Loucy (cell line): ENCODE measurements around the gene LDB3.

Experiments
- H2AFZ ChIP-seq: fragments of 200-600 bp; sonication (generic); 2 replicates; pipeline ENCODE4 v1.6.0; 2016; ENCODE audit warnings: antibody characterized with exemption, mild to moderate bottlenecking, low read length, moderate library complexity
- H3F3A ChIP-seq: fragments of 200-600 bp; 2 replicates; pipeline ENCODE4 v1.6.0; 2016; ENCODE audit warnings: antibody characterized with exemption, low read depth, mild to moderate bottlenecking
- H3K27me3 ChIP-seq: fragments of 200-600 bp; sonication (generic); 2 replicates; pipeline ENCODE4 v1.6.1; 2014; ENCODE audit warnings: low read length, mild to moderate bottlenecking; ENCODE audit not compliant: insufficient read depth, poor library complexity, severe bottlenecking
- H3K36me3 ChIP-seq: fragments of 200-600 bp; sonication (generic); 2 replicates; pipeline ENCODE4 v1.6.1; 2016; ENCODE audit warnings: low read length; ENCODE audit not compliant: insufficient read depth
- H3K4me1 ChIP-seq: fragments of 200-600 bp; sonication (generic); 2 replicates; pipeline ENCODE4 v1.5.1; 2014; ENCODE audit warnings: low read length, mild to moderate bottlenecking; ENCODE audit not compliant: insufficient read depth, poor library complexity, severe bottlenecking
- H3K4me2 ChIP-seq: fragments of 200-600 bp; sonication (generic); 2 replicates; pipeline ENCODE4 v1.6.0; 2014; ENCODE audit warnings: antibody characterized with exemption, low read length, low read depth, mild to moderate bottlenecking; ENCODE audit not compliant: poor library complexity, severe bottlenecking
- H3K4me3 ChIP-seq: fragments of 200-600 bp; sonication (generic); 2 replicates; pipeline ENCODE4 v1.5.1; 2014; ENCODE audit warnings: low read length, mild to moderate bottlenecking, mixed read lengths; ENCODE audit not compliant: poor library complexity, severe bottlenecking
- H3K79me2 ChIP-seq: fragments of 200-600 bp; sonication (generic); 2 replicates; pipeline ENCODE4 v1.6.1; 2014; ENCODE audit warnings: low read length; ENCODE audit not compliant: insufficient read depth
- H3K9ac ChIP-seq: fragments of 200-600 bp; sonication (generic); 2 replicates; pipeline ENCODE4 v1.6.0; 2014; ENCODE audit warnings: mild to moderate bottlenecking, low read depth, low read length, moderate library complexity; ENCODE audit not compliant: poor library complexity, severe bottlenecking
- H3K9me2 ChIP-seq: fragments of 200-600 bp; sonication (generic); replicated peaks from 2 replicates; pipeline ENCODE4 v1.6.1; 2016; ENCODE audit warnings: low read depth, low read length, mixed read lengths
- H3K9me3 ChIP-seq: fragments of 200-600 bp; sonication (generic); 2 replicates; pipeline ENCODE4 v1.6.1; 2014; ENCODE audit warnings: mild to moderate bottlenecking, antibody characterized with exemption, low read length, low read depth; ENCODE audit not compliant: insufficient read depth
- H4K20me1 ChIP-seq: fragments of 200-600 bp; sonication (generic); 2 replicates; pipeline ENCODE4 v1.6.0; 2014; ENCODE audit warnings: antibody characterized with exemption, low read length, mild to moderate bottlenecking; ENCODE audit not compliant: insufficient read depth, poor library complexity, severe bottlenecking
- EZH2phosphoT487 ChIP-seq: fragments of 200-600 bp; IDR thresholded peaks from 2 replicates; pipeline ENCODE4 v1.6.1; 2018; ENCODE audit warnings: antibody characterized with exemption, mild to moderate bottlenecking, moderate library complexity, borderline replicate concordance
- TF ChIP-seq, protein P1 (sequence below): fragments of 200-600 bp; sonication (generic); conservative IDR thresholded peaks from 2 replicates; pipeline ENCODE4 v1.5.1; 2014; ENCODE audit warnings: mild to moderate bottlenecking, antibody characterized with exemption, low read length

LDB3 gene

DNA sequence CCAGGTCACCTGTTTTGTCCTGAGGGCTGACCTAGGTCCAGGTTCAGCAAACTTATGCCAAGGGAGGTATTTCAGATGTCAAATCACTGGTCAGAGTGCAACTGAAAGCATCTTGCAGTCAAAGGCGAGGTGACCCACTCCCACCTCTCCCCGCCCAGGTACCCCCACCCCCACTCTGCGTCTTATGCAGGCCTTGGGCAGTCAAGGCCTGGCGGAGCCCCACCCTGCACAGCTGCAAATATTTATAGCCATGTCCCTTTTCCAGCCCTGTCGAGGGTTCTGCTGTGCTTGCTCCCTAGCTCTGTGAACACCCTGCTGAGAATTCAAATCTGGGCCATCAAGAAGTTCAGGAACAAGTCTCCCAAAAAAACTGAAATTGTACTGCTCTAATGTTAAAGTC lies 47.5 kb downstream of the LDB3 start:
- H2AFZ ChIP-seq: no peak overlapping the region

DNA sequence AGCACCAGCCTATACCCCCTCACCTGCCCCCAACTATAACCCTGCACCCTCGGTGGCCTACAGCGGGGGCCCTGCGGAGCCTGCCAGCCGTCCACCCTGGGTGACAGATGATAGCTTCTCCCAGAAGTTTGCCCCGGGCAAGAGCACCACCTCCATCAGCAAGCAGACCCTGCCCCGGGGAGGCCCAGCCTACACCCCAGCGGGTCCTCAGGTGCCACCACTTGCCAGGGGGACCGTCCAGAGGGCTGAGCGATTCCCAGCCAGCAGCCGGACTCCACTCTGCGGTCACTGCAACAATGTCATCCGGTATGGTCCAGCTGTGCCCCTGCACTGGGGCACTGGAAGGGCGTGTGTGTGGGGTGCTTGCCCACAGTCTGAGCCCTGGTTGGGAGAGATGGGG lies 48.2 kb downstream of the LDB3 start:
- H4K20me1 ChIP-seq: no peaks in the 10 kb centered on the region
- H3K27me3 ChIP-seq: peaks cover 31% of the 10 kb centered on the region
- no peak overlapping the region for H3K9ac ChIP-seq
- no peaks in the 10 kb centered on the region for H3K9me2 ChIP-seq
- H3K79me2 ChIP-seq: no peaks in the 10 kb centered on the region
- no peak for TF ChIP-seq EZH2phosphoT487
- TF ChIP-seq, protein P1, sequence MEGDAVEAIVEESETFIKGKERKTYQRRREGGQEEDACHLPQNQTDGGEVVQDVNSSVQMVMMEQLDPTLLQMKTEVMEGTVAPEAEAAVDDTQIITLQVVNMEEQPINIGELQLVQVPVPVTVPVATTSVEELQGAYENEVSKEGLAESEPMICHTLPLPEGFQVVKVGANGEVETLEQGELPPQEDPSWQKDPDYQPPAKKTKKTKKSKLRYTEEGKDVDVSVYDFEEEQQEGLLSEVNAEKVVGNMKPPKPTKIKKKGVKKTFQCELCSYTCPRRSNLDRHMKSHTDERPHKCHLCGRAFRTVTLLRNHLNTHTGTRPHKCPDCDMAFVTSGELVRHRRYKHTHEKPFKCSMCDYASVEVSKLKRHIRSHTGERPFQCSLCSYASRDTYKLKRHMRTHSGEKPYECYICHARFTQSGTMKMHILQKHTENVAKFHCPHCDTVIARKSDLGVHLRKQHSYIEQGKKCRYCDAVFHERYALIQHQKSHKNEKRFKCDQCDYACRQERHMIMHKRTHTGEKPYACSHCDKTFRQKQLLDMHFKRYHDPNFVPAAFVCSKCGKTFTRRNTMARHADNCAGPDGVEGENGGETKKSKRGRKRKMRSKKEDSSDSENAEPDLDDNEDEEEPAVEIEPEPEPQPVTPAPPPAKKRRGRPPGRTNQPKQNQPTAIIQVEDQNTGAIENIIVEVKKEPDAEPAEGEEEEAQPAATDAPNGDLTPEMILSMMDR: no peak
- no peak overlapping the region for H2AFZ ChIP-seq
- H3K4me1 ChIP-seq: peaks cover 6% of the 10 kb centered on the region
- H3K4me3 ChIP-seq: no peak overlapping the region
- no peaks in the 10 kb centered on the region for H3K9me3 ChIP-seq
- H3F3A ChIP-seq: no peaks in the 10 kb centered on the region
- H3K4me2 ChIP-seq: no peak overlapping the region
- no peaks in the 10 kb centered on the region for H3K36me3 ChIP-seq

More for the DNA sequence above, 47.5 kb downstream of the LDB3 start:
- Histone ChIP-seq H3K9me3 (no peaks in the 10 kb centered on the region), H4K20me1 (no peaks in the 10 kb centered on the region), H3K27me3 (peaks cover 31% of the 10 kb centered on the region), H3K4me3 (no peak overlapping the region), H3K9ac (no peak overlapping the region), H3K4me1 (peaks cover 8% of the 10 kb centered on the region), H3F3A (no peaks in the 10 kb centered on the region), H3K79me2 (no peaks in the 10 kb centered on the region), H3K36me3 (no peaks in the 10 kb centered on the region), H3K4me2 (no peak overlapping the region), H3K9me2 (no peaks in the 10 kb centered on the region)
- TF ChIP-seq, protein P1: no peak
- no peak for TF ChIP-seq EZH2phosphoT487

DNA sequence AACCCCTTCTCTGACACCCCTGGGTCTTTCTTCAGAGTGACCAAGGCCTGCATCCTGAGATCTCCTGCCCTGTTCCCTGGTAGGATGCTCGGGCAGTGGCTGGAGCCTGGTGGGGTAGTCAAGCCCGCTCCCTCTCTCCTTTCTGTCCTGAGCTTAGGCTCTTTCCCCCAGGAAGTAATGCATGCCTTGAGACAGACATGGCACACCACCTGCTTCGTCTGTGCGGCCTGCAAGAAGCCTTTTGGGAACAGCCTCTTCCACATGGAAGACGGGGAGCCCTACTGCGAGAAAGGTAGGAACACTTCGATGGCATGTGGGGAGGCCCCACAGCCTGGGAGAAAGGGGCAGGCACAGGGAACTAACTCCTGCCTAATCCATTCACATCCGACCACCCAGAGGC lies 50.2 kb downstream of the LDB3 start:
- Histone ChIP-seq H3K9me3 (no peaks in the 10 kb centered on the region), H3K27me3 (peaks cover 21% of the 10 kb centered on the region), H3F3A (no peaks in the 10 kb centered on the region), H3K4me3 (no peak overlapping the region), H3K4me1 (no peaks in the 10 kb centered on the region), H3K9me2 (no peaks in the 10 kb centered on the region), H2AFZ (no peak overlapping the region), H3K79me2 (no peaks in the 10 kb centered on the region), H3K36me3 (no peaks in the 10 kb centered on the region), H3K9ac (no peak overlapping the region), H4K20me1 (no peaks in the 10 kb centered on the region), H3K4me2 (no peak overlapping the region)
- TF ChIP-seq EZH2phosphoT487: no peak
- TF ChIP-seq, protein P1: no peak
